HG02938 (cell line): ENCODE results near the gene SLC39A11.
"Not testable (repeated sequence)": the region's sequence is repeated elsewhere in the genome, so short reads cannot be mapped to it uniquely, and the experiment has no call there.

Experiments
- ATAC-seq: cut with Tn5 transposase; IDR thresholded peaks from one replicate; pipeline ENCODE4 v1.9.1; 2021; ENCODE audit warnings: mild to moderate bottlenecking, moderate library complexity; ENCODE audit not compliant: unreplicated experiment

The SLC39A11 gene

GRCh38 chr17:72730077-72730476, 362.4 kb downstream of the SLC39A11 start:
- no peak for ATAC-seq

GRCh38 chr17:72726936-72727335, 365.6 kb downstream of the SLC39A11 start:
- ATAC-seq: peak; percentile 94

GRCh38 chr17:72725433-72726068, 366.9 kb downstream of the SLC39A11 start:
- ATAC-seq: peak; percentile 39

- ATAC-seq: no peak
Measured at GRCh38 chr17:72724267-72724666, 368.2 kb downstream of the SLC39A11 start.

GRCh38 chr17:72723711-72724110, 368.8 kb downstream of the SLC39A11 start:
- no peak for ATAC-seq

- ATAC-seq: no peak
Measured at GRCh38 chr17:72720494-72720825, 372.0 kb downstream of the SLC39A11 start.

GRCh38 chr17:72719578-72720493, 372.7 kb downstream of the SLC39A11 start:
- peak; percentile 49 for ATAC-seq

GRCh38 chr17:72719206-72719577, 373.3 kb downstream of the SLC39A11 start:
- ATAC-seq: no peak

- ATAC-seq: no peak
Measured at GRCh38 chr17:72717676-72718075, 374.8 kb downstream of the SLC39A11 start.

- no peak for ATAC-seq
Measured at GRCh38 chr17:72717276-72717675, 375.2 kb downstream of the SLC39A11 start.

- ATAC-seq: no peak
Measured at GRCh38 chr17:72715906-72716572, 376.4 kb downstream of the SLC39A11 start.

GRCh38 chr17:72714357-72714966, 378.0 kb downstream of the SLC39A11 start:
- no peak for ATAC-seq

GRCh38 chr17:72713701-72714100, 378.8 kb downstream of the SLC39A11 start:
- ATAC-seq: no peak

- no peak for ATAC-seq
Measured at GRCh38 chr17:72711521-72712310, 380.8 kb downstream of the SLC39A11 start.

- no peak for ATAC-seq
Measured at GRCh38 chr17:72710834-72711233, 381.7 kb downstream of the SLC39A11 start.

- ATAC-seq: no peak
Measured at GRCh38 chr17:72710202-72710601, 382.3 kb downstream of the SLC39A11 start.

- not testable (repeated sequence) for ATAC-seq
Measured at GRCh38 chr17:72708682-72709081, 383.8 kb downstream of the SLC39A11 start.

GRCh38 chr17:72707881-72708280, 384.6 kb downstream of the SLC39A11 start:
- ATAC-seq: no peak

GRCh38 chr17:72706396-72706981, 386.0 kb downstream of the SLC39A11 start:
- no peak for ATAC-seq

GRCh38 chr17:72705905-72706395, 386.5 kb downstream of the SLC39A11 start:
- ATAC-seq: peak; percentile 84
